ENCODE data around the gene PITPNM3. TPM values are rescaled to one million over a fixed set of nuclear protein-coding genes. Genes with fewer than 3 reads are reported as not detected.

The PITPNM3 gene
- total RNA-seq, 1 experiment from 2014 or later: 1.4 TPM

DNA sequence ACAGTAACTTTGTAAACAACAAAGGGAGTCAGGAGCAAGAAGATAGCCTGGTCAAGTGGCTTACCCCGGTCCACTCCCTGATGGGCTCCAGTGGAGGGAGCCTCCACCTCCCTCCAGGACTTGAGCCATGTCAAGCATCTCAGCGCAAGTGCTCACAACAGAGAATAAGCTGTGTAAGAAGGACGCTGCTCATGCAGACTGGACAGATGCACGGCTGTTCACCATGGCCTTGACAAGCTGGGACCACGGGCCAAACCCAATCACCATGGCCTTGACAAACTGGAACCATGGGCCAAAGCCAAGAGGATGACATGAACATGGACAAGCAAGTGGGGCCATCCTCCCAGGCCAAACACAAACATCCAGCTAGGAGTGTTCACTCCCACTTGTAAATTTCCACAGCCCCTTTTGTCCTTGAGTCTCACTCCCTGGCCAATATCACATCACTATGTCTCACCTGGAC lies 3.4 kb upstream of the PITPNM3 start:
- DNase-seq: no peak
- H3K4me3 ChIP-seq: no peak overlapping the region
- no peaks in the 10 kb centered on the region for H3K9me3 ChIP-seq
- H3K27me3 ChIP-seq: no peaks in the 10 kb centered on the region
- no peaks in the 10 kb centered on the region for H3K36me3 ChIP-seq

DNA sequence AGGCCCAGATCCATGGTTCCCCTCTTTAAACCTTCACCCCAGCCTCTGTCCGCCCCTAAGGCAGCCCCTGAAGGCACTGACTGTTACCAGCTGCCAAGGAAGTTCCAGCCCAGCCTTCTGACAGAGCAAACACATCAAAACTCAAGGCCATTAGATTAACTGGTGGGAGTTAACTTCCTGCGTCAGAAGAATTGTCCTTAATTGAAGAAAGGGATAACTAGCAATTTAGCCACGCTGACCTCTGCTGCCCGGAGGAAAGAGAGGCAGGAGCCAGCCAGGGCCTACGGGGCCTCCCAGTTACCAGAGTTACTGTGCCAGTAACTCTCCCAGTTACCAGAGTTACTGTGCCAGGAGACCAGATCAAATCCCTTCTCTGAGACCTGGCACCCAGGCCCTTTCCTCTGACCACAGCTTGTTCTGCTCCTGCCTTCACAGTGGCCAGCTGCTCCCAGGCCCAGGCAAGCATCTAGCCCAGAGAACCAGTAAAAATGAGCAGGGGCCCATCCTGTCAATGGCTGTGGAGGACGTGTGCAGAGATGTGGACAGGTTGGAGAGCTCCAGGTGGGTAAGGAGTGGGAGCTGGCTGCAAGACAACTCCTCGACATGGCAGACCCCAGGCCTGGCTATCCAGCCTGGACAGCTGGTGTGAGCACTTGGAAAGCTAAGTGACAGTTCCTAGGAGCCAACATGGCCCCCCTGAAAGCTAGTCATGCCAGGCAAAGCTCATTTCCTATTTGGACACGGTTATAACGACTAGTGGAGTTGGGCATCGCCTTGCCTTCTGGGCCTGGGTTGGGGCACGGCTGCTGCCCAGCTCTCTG lies 2.8 kb upstream of the PITPNM3 start:
- DNase-seq: no peak
- Histone ChIP-seq H3K9me3 (no peaks in the 10 kb centered on the region), H3K27me3 (no peaks in the 10 kb centered on the region), H3K36me3 (no peaks in the 10 kb centered on the region), H3K4me3 (no peak overlapping the region)

DNA sequence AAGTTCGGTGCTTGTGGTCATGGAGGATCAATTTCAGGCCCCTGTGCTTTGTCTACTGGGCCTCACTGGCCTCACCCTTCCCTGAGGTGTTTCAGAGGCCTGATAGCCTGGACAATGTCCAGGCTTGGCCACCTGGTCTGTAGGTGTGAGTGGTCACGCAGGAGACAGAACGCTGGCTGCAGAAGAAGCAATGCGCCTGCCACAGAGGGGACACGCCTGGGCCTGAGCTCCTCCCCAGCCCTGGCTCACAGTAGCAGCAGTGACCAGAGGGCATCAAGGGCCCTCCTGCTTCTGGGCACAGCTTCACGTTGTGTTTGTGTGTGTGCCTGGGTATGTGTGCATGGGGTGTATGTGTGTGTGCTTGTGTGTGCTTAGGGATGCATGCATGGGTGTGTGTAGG lies 1.9 kb upstream of the PITPNM3 start:
- Histone ChIP-seq H3K36me3 (no peaks in the 10 kb centered on the region), H3K9me3 (no peaks in the 10 kb centered on the region), H3K4me3 (no peak overlapping the region), H3K27me3 (no peaks in the 10 kb centered on the region)
- no peak for DNase-seq

DNA sequence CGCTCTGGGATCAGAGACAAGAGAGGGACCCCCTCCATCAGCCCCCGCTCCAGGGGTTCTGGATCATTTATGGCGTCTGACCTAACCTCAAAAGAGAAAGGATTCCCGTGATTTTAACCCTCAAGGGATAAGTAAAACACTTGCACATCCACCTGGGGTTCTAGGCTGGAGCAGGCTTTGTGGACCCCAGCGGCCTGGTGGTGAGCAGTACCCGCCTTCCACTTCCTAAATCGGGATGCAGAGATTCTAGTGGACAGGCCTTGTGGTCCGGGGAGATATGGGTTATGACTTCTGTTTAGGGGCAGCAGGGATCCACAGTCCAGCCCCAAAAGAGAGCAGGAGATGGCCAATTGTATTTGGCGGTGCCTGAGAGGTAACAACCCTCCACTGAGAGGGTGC lies 684 bp upstream of the PITPNM3 start:
- Histone ChIP-seq H3K27me3 (no peaks in the 10 kb centered on the region), H3K4me3 (no peak overlapping the region), H3K36me3 (no peaks in the 10 kb centered on the region), H3K9me3 (no peaks in the 10 kb centered on the region)
- DNase-seq: no peak

DNA sequence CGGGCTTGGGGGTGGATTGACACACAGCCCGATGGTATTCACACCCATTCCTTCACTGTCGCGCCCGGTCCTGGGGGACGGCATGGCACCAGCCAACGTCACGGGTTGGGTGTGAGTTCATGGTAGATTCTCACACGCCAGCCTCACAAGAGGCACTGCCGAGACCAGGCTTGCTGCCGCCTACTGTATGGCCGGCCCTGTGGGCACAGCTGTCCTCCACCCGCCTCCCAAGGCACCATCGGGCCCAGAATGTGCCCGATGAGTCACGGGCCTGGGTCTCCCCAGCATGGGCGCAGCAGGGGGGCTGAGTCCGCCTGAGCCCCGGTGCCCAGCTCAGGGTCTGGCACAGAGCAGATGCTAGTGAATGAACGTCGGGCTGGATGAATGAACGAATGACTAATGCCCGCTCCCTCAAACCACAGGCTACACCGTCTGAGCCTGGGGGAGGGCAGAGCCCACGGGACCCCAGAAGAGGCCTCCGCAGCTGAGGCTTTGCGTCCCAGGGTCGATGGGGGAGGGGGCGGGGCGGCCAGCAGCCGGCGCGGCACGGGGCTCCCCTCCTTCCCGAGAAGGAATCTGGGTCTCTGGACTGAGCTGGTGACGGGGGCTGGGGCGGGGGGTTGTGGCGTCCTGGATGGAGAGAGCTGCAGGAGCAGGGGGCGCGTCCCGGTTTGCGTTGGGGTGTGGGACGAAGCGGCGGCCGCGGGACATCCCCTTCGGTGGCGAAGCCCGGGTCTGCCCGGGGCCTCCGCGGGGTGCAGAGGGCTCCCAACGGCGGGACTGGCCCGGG lies 829 bp downstream of the PITPNM3 start:
- no peaks in the 10 kb centered on the region for H3K27me3 ChIP-seq
- no peaks in the 10 kb centered on the region for H3K36me3 ChIP-seq
- peak overlapping the region; percentile 42 for H3K4me3 ChIP-seq
- peak; percentile 76 for DNase-seq
- H3K9me3 ChIP-seq: no peaks in the 10 kb centered on the region

DNA sequence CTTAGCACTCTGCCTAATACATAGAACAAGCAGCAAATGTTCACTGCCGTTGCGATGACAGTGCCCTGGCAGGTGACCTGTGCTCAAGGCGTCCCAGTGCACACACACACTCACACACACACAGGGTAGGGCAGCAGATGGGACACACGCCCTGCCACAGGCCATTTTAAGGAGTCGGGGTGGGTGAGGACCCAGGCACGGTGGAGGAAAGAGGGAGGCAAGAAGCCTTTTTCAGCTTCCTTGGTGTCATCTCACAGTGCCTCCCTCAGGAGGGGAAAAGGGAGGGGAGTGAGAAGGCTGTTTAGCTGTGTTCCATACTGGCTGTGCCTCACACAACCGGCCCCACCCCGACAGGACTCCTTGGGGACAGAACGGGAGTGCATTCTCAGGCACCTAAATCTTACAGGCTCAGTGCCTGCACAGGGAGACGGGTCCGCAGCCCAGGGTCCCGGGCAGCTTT lies 1.5 kb downstream of the PITPNM3 start:
- Histone ChIP-seq H3K36me3 (no peaks in the 10 kb centered on the region), H3K27me3 (no peaks in the 10 kb centered on the region), H3K9me3 (no peaks in the 10 kb centered on the region), H3K4me3 (peak overlapping the region; percentile 42)
- DNase-seq: no peak

DNA sequence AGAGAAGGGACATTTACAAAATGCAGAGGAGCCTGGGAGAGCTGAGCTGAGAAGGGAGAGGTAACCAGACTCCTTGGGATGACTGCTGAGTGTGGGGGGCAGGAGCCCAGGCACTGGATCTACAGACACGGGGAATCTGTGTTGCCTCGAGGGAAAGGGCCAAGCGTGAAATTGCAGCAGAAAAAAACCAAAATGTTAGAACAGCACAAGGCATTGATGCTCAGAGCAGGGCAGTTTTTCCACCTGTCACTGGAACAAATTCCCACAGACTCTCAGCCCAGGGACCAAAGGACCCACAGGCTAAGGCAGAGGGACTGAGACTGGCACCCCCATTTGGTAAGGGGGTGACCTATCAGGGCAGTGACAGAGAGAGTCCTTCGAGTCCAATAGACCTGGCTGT lies 2.0 kb downstream of the PITPNM3 start:
- no peaks in the 10 kb centered on the region for H3K27me3 ChIP-seq
- no peak for DNase-seq
- no peaks in the 10 kb centered on the region for H3K9me3 ChIP-seq
- no peaks in the 10 kb centered on the region for H3K36me3 ChIP-seq
- H3K4me3 ChIP-seq: no peak overlapping the region

DNA sequence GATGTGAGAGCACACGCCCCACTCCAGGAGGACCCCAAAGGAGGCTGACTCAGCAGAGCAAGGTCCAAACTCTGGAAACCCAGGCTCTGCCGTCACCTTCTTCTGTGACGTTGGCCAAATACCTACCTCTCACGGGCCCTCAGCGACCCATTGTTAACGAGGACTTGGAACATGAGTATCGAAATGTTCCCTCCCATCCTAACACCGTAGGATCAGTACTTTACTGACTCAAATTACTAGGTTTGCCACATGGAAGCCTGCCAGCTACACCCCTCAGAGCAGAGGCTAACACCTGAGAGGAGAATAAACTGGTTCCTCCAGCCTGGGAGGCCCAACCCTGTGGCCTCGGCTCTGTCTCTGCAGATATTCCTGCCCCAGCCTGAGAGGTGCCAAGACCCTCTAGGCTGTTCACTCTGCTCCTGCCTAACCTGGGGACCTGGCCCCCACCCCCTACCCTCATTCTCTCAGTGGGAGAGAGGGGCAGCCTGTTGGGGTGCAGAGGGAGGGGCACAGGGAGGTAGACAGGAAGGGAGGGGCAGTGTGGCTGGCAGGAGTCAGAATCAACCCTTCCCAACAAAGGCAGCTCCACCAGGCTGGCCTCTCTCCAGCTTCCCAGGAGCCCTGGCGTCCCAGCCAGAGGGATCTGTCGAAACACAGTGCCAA lies 4.4 kb downstream of the PITPNM3 start:
- H3K9me3 ChIP-seq: no peaks in the 10 kb centered on the region
- H3K36me3 ChIP-seq: no peaks in the 10 kb centered on the region
- no peak overlapping the region for H3K4me3 ChIP-seq

DNA sequence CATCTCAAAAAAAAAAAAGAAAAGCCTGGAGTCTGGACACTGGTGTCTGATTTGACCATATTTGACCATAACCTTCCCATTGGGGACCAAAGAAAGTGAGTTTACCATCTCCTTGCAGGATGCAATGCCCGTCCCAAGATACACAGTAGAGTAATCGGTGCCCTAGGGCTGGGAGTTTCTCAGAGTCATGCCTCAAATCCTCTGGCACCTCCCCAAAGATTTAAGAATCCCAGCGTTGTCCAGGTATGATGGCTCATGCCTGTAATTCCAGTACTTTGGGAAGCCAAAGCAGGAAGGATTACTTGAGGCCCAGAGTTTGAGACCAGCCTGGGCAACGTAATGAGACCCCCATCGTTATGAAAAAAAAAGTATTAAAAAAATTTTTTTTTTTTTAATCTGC lies 5.0 kb downstream of the PITPNM3 start:
- DNase-seq: no peak
- no peaks in the 10 kb centered on the region for H3K27me3 ChIP-seq

More for the DNA sequence above, 4.4 kb downstream of the PITPNM3 start:
- peak; percentile 62 for DNase-seq
- H3K27me3 ChIP-seq: no peaks in the 10 kb centered on the region

DNA sequence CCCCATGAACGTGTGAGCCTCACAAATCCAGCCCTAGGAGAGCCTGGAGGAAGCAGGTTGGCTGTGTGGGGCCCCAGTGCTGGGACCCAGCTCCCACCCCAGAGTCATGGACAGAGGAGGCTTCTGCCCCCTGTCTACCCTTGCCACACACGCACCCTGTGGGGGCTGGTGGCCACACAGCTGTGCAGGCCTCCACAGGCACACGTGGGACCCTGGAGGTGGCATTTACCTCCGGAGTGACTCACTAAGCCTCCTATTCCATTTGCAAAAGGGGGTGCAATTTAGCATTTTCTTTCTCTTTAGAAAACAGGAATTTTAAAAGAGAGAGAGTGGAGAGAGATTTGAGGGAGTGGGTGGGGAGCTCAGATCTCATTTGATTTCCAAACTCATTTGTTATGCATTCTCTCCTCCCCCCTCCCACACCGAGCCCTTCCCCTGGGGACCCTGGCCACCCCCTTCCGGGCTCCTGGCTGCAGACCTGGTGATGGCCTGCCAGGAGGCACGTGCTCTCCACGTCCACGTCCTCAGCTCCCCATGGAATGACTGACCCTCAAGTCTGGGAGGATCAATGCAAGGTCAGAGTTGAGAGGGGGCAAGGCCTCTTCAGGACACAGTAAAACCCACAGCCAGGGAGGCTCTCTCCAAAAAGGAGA lies 6.8 kb downstream of the PITPNM3 start:
- Histone ChIP-seq H3K4me3 (no peak overlapping the region), H3K36me3 (no peaks in the 10 kb centered on the region), H3K9me3 (no peaks in the 10 kb centered on the region), H3K27me3 (no peaks in the 10 kb centered on the region)
- no peak for DNase-seq

More for the DNA sequence above, 5.0 kb downstream of the PITPNM3 start:
- Histone ChIP-seq H3K36me3 (no peaks in the 10 kb centered on the region), H3K9me3 (no peaks in the 10 kb centered on the region), H3K4me3 (no peak overlapping the region)

DNA sequence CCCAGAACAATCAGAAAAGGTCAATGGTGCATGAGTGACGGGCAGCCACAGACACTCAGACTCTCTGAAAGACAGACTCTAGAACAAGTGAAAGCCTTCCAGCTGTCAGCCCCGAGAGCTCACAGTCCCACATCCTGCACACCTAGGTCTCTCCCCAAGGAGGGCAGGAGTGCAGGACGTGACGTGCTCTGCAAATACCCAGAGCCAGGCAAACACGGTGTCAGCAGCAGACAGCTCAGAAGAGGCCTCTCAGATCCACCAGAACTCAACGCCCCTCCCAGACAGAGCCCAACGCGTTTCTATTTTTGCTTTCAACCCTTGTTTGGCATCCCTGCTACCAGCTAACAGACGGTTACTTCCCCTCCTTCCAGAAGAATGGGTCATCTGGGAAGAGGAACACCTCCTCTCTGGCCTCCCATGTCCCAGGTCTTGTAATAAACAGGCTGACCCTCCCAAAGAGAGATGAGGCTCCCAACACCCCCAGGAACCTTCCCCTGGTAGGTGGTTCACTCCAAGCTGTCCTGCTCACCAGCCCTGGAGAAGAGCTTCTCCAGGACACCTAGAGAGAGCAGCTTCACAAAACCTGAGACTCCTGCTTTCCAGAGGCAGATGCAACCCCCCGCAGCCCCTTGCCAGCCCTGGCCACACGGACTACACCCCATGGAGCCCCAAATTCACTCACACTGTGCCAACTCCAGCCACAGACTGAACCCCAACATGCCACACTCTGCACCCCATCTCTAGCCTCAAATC lies 7.6 kb downstream of the PITPNM3 start:
- Histone ChIP-seq H3K36me3 (no peaks in the 10 kb centered on the region), H3K9me3 (no peaks in the 10 kb centered on the region), H3K4me3 (no peak overlapping the region), H3K27me3 (no peaks in the 10 kb centered on the region)
- DNase-seq: no peak

DNA sequence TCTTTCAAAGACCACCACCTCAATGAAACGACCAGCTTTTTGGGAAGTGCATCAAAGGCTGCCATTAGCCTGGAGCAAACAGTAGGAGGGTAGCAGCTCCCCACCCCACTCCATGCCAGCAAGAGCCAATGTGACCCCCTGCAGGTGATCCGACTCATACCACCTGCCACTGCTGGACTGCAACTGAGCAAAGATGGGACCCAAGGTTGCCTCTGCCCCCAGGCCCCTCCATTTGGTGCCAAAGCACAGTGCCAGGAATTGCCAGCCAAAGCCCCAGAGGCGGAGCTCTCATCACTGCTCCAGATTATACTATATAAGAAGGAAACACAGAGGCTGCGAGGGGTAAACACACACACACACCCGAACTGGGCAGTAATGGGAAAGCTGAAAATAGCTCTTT lies 8.3 kb downstream of the PITPNM3 start:
- H3K27me3 ChIP-seq: no peaks in the 10 kb centered on the region
- no peak for DNase-seq

DNA sequence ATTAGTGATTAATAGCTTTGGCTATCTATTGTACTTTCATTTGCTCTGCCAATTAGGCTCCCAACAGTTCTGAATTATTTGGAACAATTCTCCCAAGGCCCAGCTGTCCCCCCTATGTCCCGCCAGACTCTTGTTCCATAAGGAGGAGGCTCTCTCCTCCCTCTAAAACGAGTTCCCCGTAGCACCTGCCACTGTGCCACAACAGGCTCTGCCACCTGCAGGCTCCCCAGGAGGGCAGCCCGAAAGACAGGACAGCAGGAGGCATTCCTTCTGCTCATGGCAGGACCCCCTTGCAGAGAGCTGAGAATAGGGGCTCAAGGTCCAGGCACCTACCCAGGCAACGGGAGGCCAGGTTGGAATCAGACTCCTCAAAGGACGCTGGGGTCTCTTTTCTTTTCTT lies 9.0 kb downstream of the PITPNM3 start:
- Histone ChIP-seq H3K4me3 (no peak overlapping the region), H3K9me3 (no peaks in the 10 kb centered on the region), H3K27me3 (no peaks in the 10 kb centered on the region), H3K36me3 (no peaks in the 10 kb centered on the region)
- no peak for DNase-seq

More for the DNA sequence above, 8.3 kb downstream of the PITPNM3 start:
- H3K36me3 ChIP-seq: no peaks in the 10 kb centered on the region
- no peak overlapping the region for H3K4me3 ChIP-seq
- H3K9me3 ChIP-seq: no peaks in the 10 kb centered on the region

DNA sequence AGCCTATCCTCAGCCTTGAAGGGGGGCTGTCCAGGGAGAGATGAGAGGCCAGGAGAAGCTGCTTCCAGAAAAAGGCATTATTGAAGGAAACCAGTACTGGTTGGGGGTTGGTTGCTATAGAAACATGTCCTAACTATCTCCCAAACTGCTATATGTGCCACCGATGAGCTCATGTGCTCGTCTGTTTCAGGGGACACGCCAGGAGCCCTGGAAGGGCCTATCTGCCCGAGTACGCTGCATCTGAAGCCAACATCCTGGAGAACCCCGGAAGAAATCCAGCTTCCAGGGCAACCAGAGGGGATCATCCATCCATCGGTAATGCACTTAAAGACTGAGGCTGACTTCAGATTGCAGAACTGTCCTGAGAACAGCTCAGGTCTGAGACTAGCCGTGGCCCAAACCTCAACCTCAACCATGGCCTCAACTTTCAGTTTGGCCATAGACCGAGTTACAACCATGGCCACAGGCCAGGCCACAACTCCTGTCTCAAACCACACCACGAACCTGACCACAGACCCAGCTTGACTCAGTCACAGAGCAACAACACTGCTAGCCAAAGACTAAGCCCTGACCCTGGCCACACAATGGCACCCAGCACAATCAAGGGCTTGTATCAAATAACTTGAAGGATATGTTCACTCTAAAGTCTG lies 10.2 kb downstream of the PITPNM3 start:
- H3K9me3 ChIP-seq: no peaks in the 10 kb centered on the region

DNA sequence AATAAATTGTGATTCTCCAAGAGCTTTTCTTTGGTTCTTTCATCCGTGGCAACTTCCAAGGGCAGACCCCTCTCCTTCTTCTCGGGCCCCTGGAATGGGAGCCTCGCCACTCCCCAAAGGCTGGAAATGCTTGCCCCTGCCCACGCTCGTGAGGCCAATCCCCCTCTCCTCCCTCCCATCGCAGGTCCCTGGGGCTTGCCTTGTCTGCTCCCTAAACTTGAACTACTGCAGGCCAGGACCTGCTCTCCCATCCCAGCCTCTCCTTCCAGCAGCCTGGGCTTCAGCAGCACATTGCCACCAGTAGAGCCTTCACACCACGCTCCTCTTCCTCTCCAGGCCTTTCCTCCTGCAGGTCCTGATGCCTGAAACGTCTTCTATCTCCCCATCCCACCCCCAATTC lies 11.1 kb downstream of the PITPNM3 start:
- no peaks in the 10 kb centered on the region for H3K27me3 ChIP-seq
- no peak for DNase-seq
- no peaks in the 10 kb centered on the region for H3K36me3 ChIP-seq
- H3K4me3 ChIP-seq: no peak overlapping the region
- H3K9me3 ChIP-seq: no peaks in the 10 kb centered on the region

More for the DNA sequence above, 10.2 kb downstream of the PITPNM3 start:
- peak; percentile 42 for DNase-seq
- no peaks in the 10 kb centered on the region for H3K36me3 ChIP-seq
- H3K27me3 ChIP-seq: no peaks in the 10 kb centered on the region
- H3K4me3 ChIP-seq: no peak overlapping the region

DNA sequence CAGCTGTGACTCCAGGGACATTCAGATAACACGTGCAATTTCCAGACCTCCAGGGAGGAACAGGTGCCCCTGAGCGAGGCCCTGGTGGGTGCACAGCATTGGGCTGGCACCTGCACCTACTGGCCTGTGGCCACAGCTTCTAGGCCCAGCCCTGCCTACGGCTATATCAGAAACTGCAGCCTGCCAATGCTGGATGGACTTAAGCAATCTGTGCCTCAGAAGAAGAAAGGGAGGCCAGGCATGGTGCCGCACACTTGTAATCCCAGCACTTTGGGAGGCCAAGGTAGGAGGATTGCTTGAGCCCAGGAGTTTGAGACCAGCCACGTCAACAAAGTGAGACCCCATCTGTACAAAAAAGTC lies 12.4 kb downstream of the PITPNM3 start:
- Histone ChIP-seq H3K4me3 (no peak overlapping the region), H3K36me3 (no peaks in the 10 kb centered on the region), H3K9me3 (no peaks in the 10 kb centered on the region), H3K27me3 (no peaks in the 10 kb centered on the region)
- no peak for DNase-seq

Measured in MG63 (cell line).